CD1c-positive myeloid dendritic cell (primary cell): ENCODE measurements around the gene MLLT1.
"Not testable (repeated sequence)": the region's sequence is repeated elsewhere in the genome, so short reads cannot be mapped to it uniquely, and the experiment has no call there.

Source experiments
- DNase-seq: peaks from one replicate; pipeline ENCODE4 v3.0.0-alpha.2; 2016; ENCODE audit errors: extremely low spot score

The MLLT1 gene

DNA sequence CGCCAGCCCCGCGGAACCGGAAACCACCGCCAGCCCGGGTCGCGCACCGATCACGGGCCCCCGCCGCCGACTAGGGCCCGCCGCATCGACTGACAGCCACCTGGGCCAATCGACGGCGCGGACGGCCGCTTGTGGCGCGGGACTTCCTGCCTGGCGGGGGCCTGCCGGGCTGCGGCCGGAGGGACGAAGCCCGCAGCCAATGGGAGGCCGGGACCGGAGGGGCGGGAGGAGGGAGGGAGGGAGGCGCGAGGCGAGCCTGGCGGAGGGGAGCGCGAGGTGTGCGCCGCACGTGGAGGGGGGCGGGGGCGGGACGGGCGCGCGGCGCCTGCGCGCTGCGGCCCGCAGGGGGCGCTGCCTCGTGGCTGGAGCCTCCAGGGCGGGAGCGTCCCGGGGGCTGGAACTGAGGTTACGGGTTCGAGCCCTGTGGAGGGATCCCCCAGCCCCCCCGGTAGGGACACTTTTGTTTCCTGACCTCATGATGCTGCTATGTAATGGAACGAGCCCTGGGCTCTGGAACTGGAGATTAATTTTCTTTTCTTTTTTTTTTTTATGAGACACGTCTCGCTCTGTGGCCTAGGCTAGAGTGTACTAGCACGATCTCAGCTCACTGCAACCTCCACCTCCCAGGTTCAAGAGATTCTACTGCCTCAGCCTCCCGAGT is at the start of gene MLLT1:
TSS of gene MLLT1 (minus strand) at position 45 of the 661 bp plus-strand sequence. CDS start 191 bp downstream, outside the sequence.
- peak; percentile 97 for DNase-seq

DNA sequence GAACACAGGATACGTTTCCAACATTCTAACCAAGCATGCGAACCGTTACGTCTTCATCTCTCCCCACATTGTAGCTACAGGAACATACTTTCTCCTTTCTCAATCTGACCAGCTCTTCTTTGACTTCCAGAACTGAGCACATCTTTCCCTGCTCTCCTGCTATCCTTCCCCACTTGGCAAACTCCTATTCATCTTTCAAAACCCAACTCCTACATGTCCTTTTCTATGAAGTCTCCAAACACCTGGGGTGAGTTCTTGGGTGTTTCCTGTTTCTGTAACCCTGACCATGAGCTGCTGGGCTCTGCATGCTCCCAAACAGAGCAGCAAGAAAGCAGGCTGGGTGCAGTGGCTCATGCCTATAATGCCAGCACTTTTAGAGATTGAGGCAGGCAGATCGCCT is 47.0 kb upstream of the MLLT1 start:
- no peak for DNase-seq

- no peak for DNase-seq
Measured at GRCh38 chr19:6325614-6326013, 45.8 kb upstream of the MLLT1 start.

DNA sequence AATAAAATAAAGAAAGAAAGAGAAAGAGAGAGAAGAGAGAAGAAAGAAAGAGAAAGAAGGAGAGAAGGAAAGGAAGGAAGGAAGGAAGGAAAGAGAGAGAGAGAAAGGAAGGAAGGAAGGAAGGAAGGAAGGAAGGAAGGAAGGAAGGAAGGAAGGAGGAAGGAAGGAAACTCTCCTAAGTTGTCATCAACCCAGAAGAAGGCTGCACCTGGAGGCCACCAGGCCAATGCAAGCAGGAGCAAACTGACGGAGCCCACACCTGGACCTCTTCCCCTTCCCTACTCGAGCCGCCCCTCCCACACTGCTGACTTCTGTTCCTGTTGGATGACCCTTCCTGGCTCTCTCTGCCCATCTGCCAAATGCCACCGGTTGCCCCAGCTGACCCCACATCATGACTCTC is 45.0 kb upstream of the MLLT1 start:
- DNase-seq = no peak

- DNase-seq = no peak
Measured at GRCh38 chr19:6322284-6322683, 42.5 kb upstream of the MLLT1 start.

DNA sequence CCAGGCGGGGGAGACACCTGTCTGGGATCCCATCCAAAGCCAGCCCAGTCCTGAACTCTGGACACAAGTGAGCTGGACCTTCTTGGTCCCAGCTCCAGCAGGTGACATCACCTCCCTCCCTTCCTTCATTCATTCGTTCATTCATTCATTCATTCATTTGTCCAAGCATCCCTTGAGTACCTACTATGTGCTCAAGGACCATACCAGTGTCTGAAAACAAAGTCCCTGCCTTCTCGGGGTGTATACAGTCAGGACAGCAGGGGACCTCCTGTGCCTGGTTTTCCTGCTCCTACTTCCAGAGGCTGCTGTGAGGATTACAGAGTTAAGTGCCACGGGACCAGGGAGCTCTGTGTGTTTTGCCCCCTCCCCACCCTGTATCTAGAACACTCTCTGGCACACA is 39.6 kb upstream of the MLLT1 start:
- no peak for DNase-seq

DNA sequence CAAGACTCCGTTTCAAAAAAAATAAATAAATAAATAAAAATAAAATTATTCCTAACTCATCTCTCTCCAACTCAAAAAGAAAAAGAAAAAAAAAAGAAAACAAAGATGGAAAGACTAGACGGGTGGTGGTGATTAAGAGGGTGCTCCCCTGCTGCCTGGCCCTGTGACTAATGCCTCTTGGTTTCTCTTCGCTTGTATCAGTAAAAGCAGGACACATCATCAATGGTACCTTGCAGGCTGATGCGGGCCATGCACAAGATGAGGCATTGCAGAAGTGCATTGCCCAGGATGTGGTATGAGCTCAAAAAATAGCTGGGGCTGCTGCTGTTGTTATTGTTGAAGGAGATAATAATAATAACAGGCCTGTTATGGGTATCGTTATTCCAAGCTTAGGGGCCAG is 39.0 kb upstream of the MLLT1 start:
- no peak for DNase-seq

- DNase-seq = not testable (repeated sequence)
Measured at GRCh38 chr19:6315646-6316045, 35.9 kb upstream of the MLLT1 start.

DNA sequence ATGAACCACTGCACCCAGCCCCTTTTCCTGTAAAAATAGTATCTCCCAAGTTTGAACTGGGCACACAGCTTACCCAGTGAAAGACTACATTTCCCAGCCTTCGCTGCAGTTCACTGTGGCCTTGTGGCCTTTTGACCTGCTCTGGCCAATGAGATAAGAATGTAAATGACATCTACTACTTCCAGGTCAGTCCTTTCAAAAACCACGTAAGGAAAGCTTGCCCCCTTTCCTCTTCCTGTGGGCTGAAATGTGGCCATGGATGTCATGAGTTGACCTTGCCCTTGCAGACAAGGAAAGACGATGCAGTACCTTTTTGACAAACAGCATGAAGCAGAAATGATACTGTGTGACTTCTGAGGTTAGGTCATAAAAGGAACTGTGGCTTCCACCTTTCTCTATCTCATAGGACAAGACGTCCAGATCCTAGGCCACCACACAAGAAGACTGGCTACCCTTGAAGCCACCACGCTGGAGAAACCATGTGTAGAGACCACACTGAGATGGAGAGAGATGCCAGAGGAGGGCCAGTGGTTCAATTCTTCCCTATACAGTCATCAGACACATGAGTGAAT is 33.7 kb upstream of the MLLT1 start:
- DNase-seq = no peak

GRCh38 chr19:6312018-6312417 is 32.2 kb upstream of the MLLT1 start:
- DNase-seq = no peak

DNA sequence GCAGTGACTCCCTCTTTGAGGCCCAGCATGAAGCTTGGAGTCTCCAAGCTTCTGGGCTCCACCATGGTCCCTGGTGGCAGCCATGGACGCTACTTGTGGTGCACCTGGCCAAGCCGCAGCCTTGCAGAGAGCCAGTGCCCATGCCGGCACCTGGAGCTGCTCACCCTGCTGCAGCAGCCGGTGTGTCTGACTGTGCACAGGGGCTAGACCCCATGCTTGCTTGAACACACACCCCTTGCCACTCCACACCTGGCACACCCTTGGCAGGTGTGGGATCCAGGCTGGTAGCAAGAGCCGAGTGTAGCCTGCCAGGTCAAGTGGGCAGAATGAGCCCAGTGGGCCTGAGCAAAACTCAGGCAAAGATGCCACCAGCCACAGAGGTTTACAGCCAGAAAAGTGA is 18.6 kb upstream of the MLLT1 start:
- no peak for DNase-seq

GRCh38 chr19:6297202-6297601 is 17.4 kb upstream of the MLLT1 start:
- no peak for DNase-seq

- DNase-seq = no peak
Measured at GRCh38 chr19:6292006-6292405, 12.2 kb upstream of the MLLT1 start.

DNA sequence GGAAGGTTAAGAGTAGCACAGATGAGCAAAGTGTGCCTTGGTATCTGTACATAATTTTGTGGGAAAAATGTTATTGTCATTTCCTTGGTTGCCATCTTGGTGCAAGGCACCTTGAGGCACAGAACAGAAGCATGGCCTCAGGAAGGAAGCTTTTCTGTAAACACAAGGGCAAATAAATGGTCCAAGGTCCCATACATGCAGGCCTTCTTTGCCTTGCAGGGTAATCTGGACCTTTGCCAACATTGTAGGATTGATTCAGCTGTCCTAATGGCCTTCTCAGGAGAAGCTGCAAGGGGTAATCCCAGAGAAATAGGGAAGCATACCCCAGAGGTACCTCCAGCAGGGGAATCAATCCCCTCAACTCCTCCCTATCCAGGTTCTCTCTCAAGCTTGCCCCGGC is 9.0 kb upstream of the MLLT1 start:
- no peak for DNase-seq

DNA sequence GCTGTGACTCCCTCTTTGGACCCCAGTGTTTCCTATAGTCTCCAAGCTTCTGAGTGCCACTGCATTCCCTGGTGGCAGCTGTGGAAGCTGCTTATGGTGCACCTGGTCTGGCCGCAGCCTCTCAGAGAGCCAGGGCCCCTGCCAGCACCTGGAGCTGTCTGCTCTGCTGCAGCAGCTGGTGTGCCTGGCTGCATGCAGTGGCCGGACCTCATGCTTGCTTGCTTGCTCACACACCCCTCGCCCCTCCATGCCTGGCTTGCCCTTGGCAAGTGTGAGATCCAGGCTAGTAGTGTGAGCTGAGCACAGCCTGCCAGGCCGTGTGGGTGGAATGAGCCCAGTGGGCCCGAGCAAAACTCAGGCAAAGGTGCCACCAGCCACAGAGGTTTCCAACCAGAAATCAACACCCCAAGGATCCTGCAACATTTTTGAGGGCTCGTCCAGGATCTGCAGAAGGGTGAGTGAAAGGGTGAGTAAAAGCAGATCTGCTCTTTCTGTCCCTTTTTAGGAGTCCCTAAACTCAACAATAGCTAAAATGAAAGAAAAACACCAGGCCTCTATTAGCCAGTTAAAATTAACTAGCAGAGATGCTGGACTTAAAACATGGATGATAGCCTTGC is 7.6 kb upstream of the MLLT1 start:
- no peak for DNase-seq

- no peak for DNase-seq
Measured at GRCh38 chr19:6286676-6287075, 6.9 kb upstream of the MLLT1 start.

DNA sequence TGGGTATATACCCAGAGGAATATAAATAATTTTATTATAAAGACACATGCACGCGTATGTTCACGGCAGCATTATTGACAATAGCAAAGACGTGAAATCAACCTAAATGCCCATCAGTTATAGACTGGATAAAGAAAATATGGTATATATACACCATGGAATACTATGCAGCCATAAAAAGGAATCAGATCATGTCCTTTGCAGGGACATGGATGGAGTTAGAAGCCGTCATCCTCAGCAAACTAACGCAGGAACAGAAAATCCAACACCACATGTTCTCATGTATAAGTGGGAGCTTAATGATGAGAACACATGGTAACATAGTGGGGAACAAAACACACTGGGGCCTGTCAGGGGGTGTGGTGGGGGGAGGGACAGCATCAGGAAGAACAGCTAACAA is 2.6 kb upstream of the MLLT1 start:
- DNase-seq = not testable (repeated sequence)

- no peak for DNase-seq
Measured at GRCh38 chr19:6279620-6279930, 200 bp downstream of the MLLT1 start.

GRCh38 chr19:6278740-6279619 is 795 bp downstream of the MLLT1 start:
- DNase-seq = no peak

DNA sequence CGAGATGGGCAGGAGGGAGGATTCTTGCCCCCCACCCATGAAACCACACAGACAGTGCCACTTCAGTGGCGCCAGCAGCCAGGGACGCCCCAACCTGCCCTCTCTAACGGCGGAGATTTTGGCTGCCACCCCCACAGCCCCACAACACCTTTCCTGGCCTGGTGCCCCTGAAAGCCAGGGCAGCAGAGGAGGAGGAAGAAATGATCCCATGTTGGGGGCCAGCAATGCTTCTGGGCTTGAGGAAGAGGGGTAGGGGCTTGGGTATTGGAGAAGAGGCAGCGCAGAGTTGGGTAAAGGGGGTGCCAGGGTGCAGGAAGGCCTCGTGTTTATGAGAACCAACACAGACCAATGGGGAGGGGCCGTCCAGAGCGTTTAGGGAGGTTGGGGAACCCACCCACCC is 1.7 kb downstream of the MLLT1 start:
- DNase-seq = no peak

DNA sequence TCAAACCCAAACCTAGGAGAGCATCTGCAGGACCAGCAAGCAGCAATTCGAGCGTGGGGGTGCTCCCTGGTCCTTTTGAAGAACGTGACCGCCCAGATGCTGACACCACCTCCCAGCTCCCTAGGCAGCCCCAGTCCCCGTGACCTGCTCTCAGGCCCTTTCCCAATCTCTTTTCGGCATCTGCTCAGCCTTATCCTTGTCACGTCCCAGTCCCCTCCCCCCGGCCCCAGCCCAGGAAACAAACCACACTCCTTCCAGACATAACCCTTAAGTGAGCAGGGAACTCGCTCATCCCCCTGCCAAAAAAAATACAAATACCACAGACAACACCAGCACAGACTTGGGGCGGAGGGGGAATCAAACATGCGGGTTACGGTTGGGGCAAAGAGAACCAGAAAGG is 3.3 kb downstream of the MLLT1 start:
- no peak for DNase-seq

DNA sequence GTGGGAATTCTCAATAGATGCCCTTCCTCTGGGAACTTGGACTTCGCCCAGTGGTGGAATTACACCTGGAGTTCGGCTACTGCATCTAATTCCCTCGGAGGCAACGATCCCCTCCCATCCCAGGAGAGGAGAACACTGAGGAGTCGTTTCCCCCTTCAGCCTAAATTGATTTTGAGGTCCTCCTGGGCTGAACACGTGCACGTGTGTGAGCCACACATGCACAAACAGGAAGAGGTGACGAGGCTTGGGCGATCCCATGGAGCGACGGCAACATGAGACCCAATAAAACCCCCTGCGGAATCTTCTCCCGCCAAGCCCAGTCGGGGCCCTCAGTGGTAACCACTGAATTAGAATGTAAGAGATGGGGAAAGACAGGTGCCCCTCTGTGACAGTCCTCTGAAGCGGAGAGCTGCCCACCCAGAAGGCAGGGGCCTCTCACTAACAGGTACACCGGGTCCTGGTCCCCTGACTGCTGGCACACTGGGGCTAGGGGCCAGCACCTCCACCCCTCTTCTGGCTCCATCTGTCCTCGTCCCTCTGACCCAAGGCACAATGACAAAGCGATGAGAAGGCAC is 4.5 kb downstream of the MLLT1 start:
- no peak for DNase-seq
